Urinary bladder (tissue), 4 donors: ENCODE measurements around the gene PTPRN2. TPM values are rescaled to one million over a fixed set of nuclear protein-coding genes. Genes with fewer than 3 reads are reported as not detected.

Experiments
- DNase-seq: peaks from one replicate; pipeline ENCODE4 v3.0.0-alpha.2; 2015; ENCODE audit errors: extremely low spot score
- H3K27ac ChIP-seq: one replicate; pipeline ENCODE4 v1.5.1; 2013; ENCODE audit warnings: low read depth, mild to moderate bottlenecking, moderate library complexity
- H3K36me3 ChIP-seq: one replicate; pipeline ENCODE4 v1.6.1; 2013; ENCODE audit warnings: mild to moderate bottlenecking, moderate library complexity; ENCODE audit not compliant: insufficient read depth
- H3K4me1 ChIP-seq: one replicate; pipeline ENCODE4 v1.6.1; 2013; ENCODE audit warnings: mild to moderate bottlenecking, moderate library complexity; ENCODE audit not compliant: insufficient read depth
- H3K4me3 ChIP-seq: one replicate; pipeline ENCODE4 v1.5.1; 2013; ENCODE audit warnings: low read depth, low read length
- WGBS: extraction: QIAGEN DNeasy Blood & Tissue Kit; methylation state at CpG from one replicate; pipeline ENCODE4 v1.1.7; 2013; 5-methylcytosine and 5-hydroxymethylcytosine counted together
- polyA plus RNA-seq: library from polyadenylated mRNA; stranded (reverse); fragments of 200-250 nt; gene quantifications from one replicate; pipeline ENCODE4 v1.2.3, GENCODE V29; 2013
- total RNA-seq: library from RNA; depleted of rRNA; stranded (reverse); fragments of >200 nt; gene quantifications from one replicate; pipeline ENCODE4 v1.2.3, GENCODE V29; 2014
- donor health status: healthy with polysubstance abuse.
- donor health status: healthy.

PTPRN2 gene
- total and polyA plus RNA-seq, 2 donors = 2.8 to 4.4 TPM

GRCh38 chr7:157574914-157575586 is 1012.6 kb downstream of the PTPRN2 start:
- DNase-seq = no peak
- Histone ChIP-seq H3K36me3 (no peaks in the 10 kb centered on the region), H3K27ac (no peak overlapping the region), H3K4me1 (no peaks in the 10 kb centered on the region), H3K4me3 (no peak overlapping the region)
- WGBS = 86% methylated on average over 15 of the region's 15 CpGs

GRCh38 chr7:157574120-157574825 is 1013.4 kb downstream of the PTPRN2 start:
- H3K36me3 ChIP-seq = no peaks in the 10 kb centered on the region
- H3K4me1 ChIP-seq = no peaks in the 10 kb centered on the region
- 86% methylated on average over 24 of the region's 24 CpGs for WGBS
- H3K27ac ChIP-seq = no peak overlapping the region
- H3K4me3 ChIP-seq = no peak overlapping the region
- DNase-seq = no peak

- Histone ChIP-seq H3K4me1 (no peaks in the 10 kb centered on the region), H3K27ac (no peak overlapping the region), H3K36me3 (no peaks in the 10 kb centered on the region), H3K4me3 (no peak overlapping the region)
- no peak for DNase-seq
- WGBS = 84% methylated on average over 5 of the region's 5 CpGs
Measured at GRCh38 chr7:157573244-157573643, 1014.4 kb downstream of the PTPRN2 start.

GRCh38 chr7:157572622-157573021 is 1015.0 kb downstream of the PTPRN2 start:
- H3K27ac ChIP-seq = no peak overlapping the region
- WGBS = 76% methylated on average over 14 of the region's 14 CpGs
- no peak overlapping the region for H3K4me3 ChIP-seq
- no peak for DNase-seq
- no peaks in the 10 kb centered on the region for H3K36me3 ChIP-seq
- no peaks in the 10 kb centered on the region for H3K4me1 ChIP-seq

GRCh38 chr7:157570531-157571200 is 1017.0 kb downstream of the PTPRN2 start:
- no peak for DNase-seq
- WGBS = 94% methylated on average over 24 of the region's 24 CpGs
- no peaks in the 10 kb centered on the region for H3K36me3 ChIP-seq
- no peak overlapping the region for H3K27ac ChIP-seq
- no peaks in the 10 kb centered on the region for H3K4me1 ChIP-seq
- no peak overlapping the region for H3K4me3 ChIP-seq

GRCh38 chr7:157569967-157570366 is 1017.7 kb downstream of the PTPRN2 start:
- 91% methylated on average over 8 of the region's 8 CpGs for WGBS
- Histone ChIP-seq H3K4me3 (no peak overlapping the region), H3K4me1 (no peaks in the 10 kb centered on the region)

GRCh38 chr7:157568770-157569584 is 1018.6 kb downstream of the PTPRN2 start:
- peak overlapping the region; percentile 37 for H3K4me3 ChIP-seq
- H3K4me1 ChIP-seq = no peaks in the 10 kb centered on the region
- no peaks in the 10 kb centered on the region for H3K36me3 ChIP-seq
- H3K27ac ChIP-seq = no peak overlapping the region
- WGBS = 5% methylated on average over 35 of the region's 35 CpGs
- peak; percentile 64 for DNase-seq

More at GRCh38 chr7:157569967-157570366, 1017.7 kb downstream of the PTPRN2 start:
- Histone ChIP-seq H3K27ac (no peak overlapping the region), H3K36me3 (no peaks in the 10 kb centered on the region)
- no peak for DNase-seq

- Histone ChIP-seq H3K4me3 (peak overlapping the region; percentile 37), H3K27ac (no peak overlapping the region), H3K36me3 (no peaks in the 10 kb centered on the region), H3K4me1 (no peaks in the 10 kb centered on the region)
- no peak for DNase-seq
- WGBS = 44% methylated on average over 25 of the region's 25 CpGs
Measured at GRCh38 chr7:157568106-157568769, 1019.4 kb downstream of the PTPRN2 start.

- H3K4me3 ChIP-seq = no peak overlapping the region
- no peak overlapping the region for H3K27ac ChIP-seq
- DNase-seq = no peak
- 92% methylated on average over 10 of the region's 10 CpGs for WGBS
- H3K36me3 ChIP-seq = no peaks in the 10 kb centered on the region
- H3K4me1 ChIP-seq = no peaks in the 10 kb centered on the region
Measured at GRCh38 chr7:157567666-157568065, 1020.0 kb downstream of the PTPRN2 start.

GRCh38 chr7:157566631-157567006 is 1021.0 kb downstream of the PTPRN2 start:
- Histone ChIP-seq H3K36me3 (no peaks in the 10 kb centered on the region), H3K4me3 (no peak overlapping the region), H3K4me1 (no peaks in the 10 kb centered on the region), H3K27ac (no peak overlapping the region)
- no peak for DNase-seq
- WGBS = 94% methylated on average over 10 of the region's 10 CpGs

GRCh38 chr7:157565981-157566630 is 1021.5 kb downstream of the PTPRN2 start:
- WGBS = 84% methylated on average over 15 of the region's 15 CpGs

GRCh38 chr7:157565201-157565626 is 1022.4 kb downstream of the PTPRN2 start:
- H3K36me3 ChIP-seq = no peaks in the 10 kb centered on the region
- 91% methylated on average over 11 of the region's 11 CpGs for WGBS
- H3K27ac ChIP-seq = no peak overlapping the region
- no peak for DNase-seq
- no peak overlapping the region for H3K4me3 ChIP-seq
- H3K4me1 ChIP-seq = no peaks in the 10 kb centered on the region

More at GRCh38 chr7:157565981-157566630, 1021.5 kb downstream of the PTPRN2 start:
- H3K4me1 ChIP-seq = no peaks in the 10 kb centered on the region
- no peak overlapping the region for H3K4me3 ChIP-seq
- no peak overlapping the region for H3K27ac ChIP-seq
- no peak for DNase-seq
- no peaks in the 10 kb centered on the region for H3K36me3 ChIP-seq
